ENCODE data around the gene SZRD1. TPM values are rescaled to one million over a fixed set of nuclear protein-coding genes. Genes with fewer than 3 reads are reported as not detected.

Gene SZRD1
- total and polyA plus RNA-seq, 9 of the 15 experiments (the other 6 are each of a cell fraction or from before 2014, with no cell fraction given): 3.9 to 149 (median 82.5) TPM

GRCh38 chr1:16443975-16444770, 77.1 kb downstream of the SZRD1 start:
- Histone ChIP-seq H3K4me2 (ENCODE audit: insufficient read depth, low read length) (peak overlapping the region; percentile 75), H3K4me1 (replicated peaks in 1 of 2; ENCODE audit: control insufficient read depth in 2 of 2, insufficient read depth in 2 of 2, low read length in 2 of 2) (peaks cover 37 to 44% of the 10 kb centered on the region in 2 experiments), H3K27me3 (ENCODE audit: control insufficient read depth in 2 of 2, insufficient read depth in 2 of 2, low read length in 2 of 2) (no peaks in the 10 kb centered on the region), H3K27ac (ENCODE audit: extremely low read depth, low read depth, low read length) (peak overlapping the region; percentile 72), H3K9me3 (replicated peaks; ENCODE audit: control insufficient read depth, insufficient read depth, low read depth, low read length) (no peaks in the 10 kb centered on the region), H2AFZ (ENCODE audit: low read depth, low read length) (peak overlapping the region; percentile 24; the same call in 1 of the 2 replicates), H3K9ac (ENCODE audit: insufficient read depth in 1 of 2, low read depth in 2 of 2, low read length in 2 of 2) (peak overlapping the region; percentile 57 to 90), H4K20me1 (replicated peaks; ENCODE audit: control insufficient read depth, insufficient read depth, low read length) (peaks cover 2% of the 10 kb centered on the region; the same call in 1 of the 2 replicates), H3K36me3 (ENCODE audit: control insufficient read depth, insufficient read depth, low read length) (peaks cover 69% of the 10 kb centered on the region), H3K9me1 (ENCODE audit: control insufficient read depth, insufficient read depth, low read length) (peaks cover 3% of the 10 kb centered on the region), H3K4me3 (peak overlapping the region; percentile 7; the same call in 1 of the 2 replicates), H3K79me2 (ENCODE audit: control insufficient read depth, insufficient read depth, low read length) (peaks cover 51% of the 10 kb centered on the region)
- ChIA-PET CTCF (ENCODE audit: low intra/inter-chr PET ratio) (no interaction called here), POLR2A (interaction anchor here (0.7 to 2.2 kb wide), 11 partner anchors 9 to 369 kb away, joined by 3 to 11 read pairs (median 3); no protein-coding TSS in a partner anchor)
- intact Hi-C loops (cut with micrococcal nuclease): loop anchor here (5.0 kb wide), 2 partner anchors 168 to 508 kb away; partner anchors contain the start of gene NBPF1
- no TSS peak for BruUV-seq (replicated peaks)
- DNase-seq (ENCODE audit: extremely low read depth in 1 of 4, low spot score in 3 of 4): peak; percentile 57 to 86 (median 71)
- peak; percentile 91 for FAIRE-seq
- ATAC-seq: peak; percentile 84
- 29% methylated on average over 14 of the region's 14 CpGs for WGBS (ENCODE audit: insufficient coverage, low coverage, missing lambda C conversion rate)
- in situ Hi-C loops (cut with MboI): loop anchor here (25.0 kb wide), 1 partner anchor 418 kb away; no protein-coding TSS in a partner anchor
- peak in 1 of 3 experiments; percentile 16 for TF ChIP-seq YY1 (IDR thresholded peaks at IDR 0.05; ENCODE audit: borderline replicate concordance in 1 of 3, control insufficient read depth in 1 of 3, extremely low read depth in 1 of 3, insufficient read depth in 3 of 3, insufficient read length in 1 of 3, insufficient replicate concordance in 2 of 3, low read depth in 1 of 3, low read length in 2 of 3)
- 0 out of 2 replicates have a peak, but pooled peaks have one; percentile 12 for TF ChIP-seq CXXC5 (CRISPR knock-in tag; IDR thresholded peaks at IDR 0.05)
- peak; percentile 83 for TF ChIP-seq ZKSCAN1 (IDR thresholded peaks at IDR 0.05; ENCODE audit: low read depth, low read length)
- TF ChIP-seq, protein P1, sequence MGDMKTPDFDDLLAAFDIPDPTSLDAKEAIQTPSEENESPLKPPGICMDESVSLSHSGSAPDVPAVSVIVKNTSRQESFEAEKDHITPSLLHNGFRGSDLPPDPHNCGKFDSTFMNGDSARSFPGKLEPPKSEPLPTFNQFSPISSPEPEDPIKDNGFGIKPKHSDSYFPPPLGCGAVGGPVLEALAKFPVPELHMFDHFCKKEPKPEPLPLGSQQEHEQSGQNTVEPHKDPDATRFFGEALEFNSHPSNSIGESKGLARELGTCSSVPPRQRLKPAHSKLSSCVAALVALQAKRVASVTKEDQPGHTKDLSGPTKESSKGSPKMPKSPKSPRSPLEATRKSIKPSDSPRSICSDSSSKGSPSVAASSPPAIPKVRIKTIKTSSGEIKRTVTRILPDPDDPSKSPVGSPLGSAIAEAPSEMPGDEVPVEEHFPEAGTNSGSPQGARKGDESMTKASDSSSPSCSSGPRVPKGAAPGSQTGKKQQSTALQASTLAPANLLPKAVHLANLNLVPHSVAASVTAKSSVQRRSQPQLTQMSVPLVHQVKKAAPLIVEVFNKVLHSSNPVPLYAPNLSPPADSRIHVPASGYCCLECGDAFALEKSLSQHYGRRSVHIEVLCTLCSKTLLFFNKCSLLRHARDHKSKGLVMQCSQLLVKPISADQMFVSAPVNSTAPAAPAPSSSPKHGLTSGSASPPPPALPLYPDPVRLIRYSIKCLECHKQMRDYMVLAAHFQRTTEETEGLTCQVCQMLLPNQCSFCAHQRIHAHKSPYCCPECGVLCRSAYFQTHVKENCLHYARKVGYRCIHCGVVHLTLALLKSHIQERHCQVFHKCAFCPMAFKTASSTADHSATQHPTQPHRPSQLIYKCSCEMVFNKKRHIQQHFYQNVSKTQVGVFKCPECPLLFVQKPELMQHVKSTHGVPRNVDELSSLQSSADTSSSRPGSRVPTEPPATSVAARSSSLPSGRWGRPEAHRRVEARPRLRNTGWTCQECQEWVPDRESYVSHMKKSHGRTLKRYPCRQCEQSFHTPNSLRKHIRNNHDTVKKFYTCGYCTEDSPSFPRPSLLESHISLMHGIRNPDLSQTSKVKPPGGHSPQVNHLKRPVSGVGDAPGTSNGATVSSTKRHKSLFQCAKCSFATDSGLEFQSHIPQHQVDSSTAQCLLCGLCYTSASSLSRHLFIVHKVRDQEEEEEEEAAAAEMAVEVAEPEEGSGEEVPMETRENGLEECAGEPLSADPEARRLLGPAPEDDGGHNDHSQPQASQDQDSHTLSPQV (IDR thresholded peaks at IDR 0.05): peak; percentile 49; the same call in 1 of the 2 replicates
